ENCODE data around the gene CACNA1G. TPM values are rescaled to one million over a fixed set of nuclear protein-coding genes. Genes with fewer than 3 reads are reported as not detected.

CACNA1G gene
- total RNA-seq, 2 donors from 2014 or later = 0.07 to 0.19 TPM

DNA sequence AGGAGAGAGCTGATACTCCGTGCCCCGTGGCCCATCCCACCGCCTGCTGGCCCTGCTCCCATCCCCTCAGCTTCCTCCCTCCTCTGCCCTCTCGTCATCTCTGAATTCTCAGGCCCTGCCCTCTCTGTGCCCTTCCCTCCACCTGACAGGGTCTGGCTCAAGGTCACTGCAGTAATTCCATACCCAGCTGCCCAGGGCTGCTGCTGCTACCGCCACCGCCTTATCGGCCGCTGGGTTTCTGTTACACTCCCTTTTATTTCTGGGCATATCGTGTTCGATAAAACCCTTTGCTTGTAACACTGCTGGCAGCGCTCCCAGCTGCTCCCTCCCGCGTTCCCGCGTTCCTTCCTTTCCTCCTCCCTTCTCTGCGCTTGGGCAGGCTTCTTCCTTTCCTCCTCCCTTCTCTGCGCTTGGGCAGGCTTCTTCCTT, 26.8 kb upstream of the CACNA1G start:
- Histone ChIP-seq H3K9ac (ENCODE audit: low read depth in 2 of 2, low read length in 2 of 2) (peak overlapping the region; percentile 71 to 91), H3K27ac (peak overlapping the region; percentile 87), H3K4me3 (peak overlapping the region; percentile 44), H3K4me1 (no peaks in the 10 kb centered on the region), H3K27me3 (peaks cover 7% of the 10 kb centered on the region), H3K9me3 (no peaks in the 10 kb centered on the region), H3K36me3 (no peaks in the 10 kb centered on the region)
- TF ChIP-seq, protein P1, sequence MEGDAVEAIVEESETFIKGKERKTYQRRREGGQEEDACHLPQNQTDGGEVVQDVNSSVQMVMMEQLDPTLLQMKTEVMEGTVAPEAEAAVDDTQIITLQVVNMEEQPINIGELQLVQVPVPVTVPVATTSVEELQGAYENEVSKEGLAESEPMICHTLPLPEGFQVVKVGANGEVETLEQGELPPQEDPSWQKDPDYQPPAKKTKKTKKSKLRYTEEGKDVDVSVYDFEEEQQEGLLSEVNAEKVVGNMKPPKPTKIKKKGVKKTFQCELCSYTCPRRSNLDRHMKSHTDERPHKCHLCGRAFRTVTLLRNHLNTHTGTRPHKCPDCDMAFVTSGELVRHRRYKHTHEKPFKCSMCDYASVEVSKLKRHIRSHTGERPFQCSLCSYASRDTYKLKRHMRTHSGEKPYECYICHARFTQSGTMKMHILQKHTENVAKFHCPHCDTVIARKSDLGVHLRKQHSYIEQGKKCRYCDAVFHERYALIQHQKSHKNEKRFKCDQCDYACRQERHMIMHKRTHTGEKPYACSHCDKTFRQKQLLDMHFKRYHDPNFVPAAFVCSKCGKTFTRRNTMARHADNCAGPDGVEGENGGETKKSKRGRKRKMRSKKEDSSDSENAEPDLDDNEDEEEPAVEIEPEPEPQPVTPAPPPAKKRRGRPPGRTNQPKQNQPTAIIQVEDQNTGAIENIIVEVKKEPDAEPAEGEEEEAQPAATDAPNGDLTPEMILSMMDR (IDR thresholded peaks at IDR 0.05) = no peak
- intact Hi-C loops (cut with DNase I) = no loop called here
- peak; percentile 89 for DNase-seq

DNA sequence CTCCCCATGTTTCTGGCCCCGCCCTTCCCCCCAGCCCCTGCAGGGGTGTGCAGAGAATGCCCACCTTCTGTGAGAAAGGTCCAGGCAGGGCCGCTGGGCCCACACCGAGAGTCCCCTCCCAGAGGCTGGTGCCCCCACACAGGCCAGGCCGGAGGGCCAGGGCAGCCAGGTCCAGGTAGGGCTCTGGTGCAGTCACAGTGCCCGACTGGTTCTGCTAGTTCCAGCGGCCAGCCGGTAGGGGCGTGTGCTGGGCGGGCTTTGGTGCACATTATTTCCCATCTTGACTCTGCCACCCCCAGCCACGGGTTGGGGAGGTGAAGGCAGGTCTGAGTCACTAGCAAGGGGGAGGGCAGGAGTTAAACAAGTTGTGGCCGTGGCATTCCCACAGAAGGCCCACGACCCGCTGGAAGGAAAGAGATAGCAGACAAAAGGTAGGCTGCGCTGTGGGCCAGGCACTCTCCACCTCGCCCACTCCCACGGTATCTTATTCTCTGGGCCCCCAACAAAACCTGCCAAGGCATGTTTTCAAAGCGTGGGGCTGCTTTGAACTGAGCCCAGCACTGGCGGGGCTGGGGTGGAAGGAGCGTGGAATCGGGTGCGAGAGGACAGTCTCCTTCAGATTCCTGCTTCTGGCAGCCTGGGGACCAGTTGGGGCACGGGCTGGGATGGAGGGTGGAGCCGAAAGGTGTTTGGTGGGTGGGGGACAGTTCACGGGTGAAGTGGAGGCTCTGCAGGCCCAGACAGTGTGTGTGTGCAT, 26.1 kb upstream of the CACNA1G start:
- Histone ChIP-seq H3K36me3 (no peaks in the 10 kb centered on the region), H3K27ac (peak overlapping the region; percentile 87), H3K4me3 (peak overlapping the region; percentile 44), H3K9ac (ENCODE audit: low read depth in 2 of 2, low read length in 2 of 2) (peak overlapping the region; percentile 58 to 91), H3K27me3 (peaks cover 7% of the 10 kb centered on the region), H3K4me1 (peaks cover under 1% of the 10 kb centered on the region), H3K9me3 (no peaks in the 10 kb centered on the region)
- TF ChIP-seq, protein P1 (IDR thresholded peaks at IDR 0.05) = peak; percentile 47
- peak; percentile 87 for DNase-seq
- intact Hi-C loops (cut with DNase I) = no loop called here

DNA sequence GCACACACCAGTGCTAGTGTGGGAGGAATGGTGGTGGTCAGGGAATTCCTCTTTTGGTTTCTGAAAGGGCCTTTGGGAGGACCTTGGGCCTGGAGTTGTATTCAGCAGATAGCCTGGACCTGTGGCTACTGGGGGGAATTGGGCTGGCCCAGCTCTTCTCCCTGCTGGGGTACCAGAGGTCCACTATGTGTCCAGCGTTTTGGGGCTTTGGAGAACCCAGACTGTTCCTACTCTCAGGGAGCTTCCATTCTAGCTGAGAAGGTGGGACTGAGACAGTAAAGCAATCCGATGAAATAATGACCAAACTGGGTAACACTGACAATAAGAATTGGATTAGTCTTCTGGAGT, 25.6 kb upstream of the CACNA1G start:
- intact Hi-C loops (cut with DNase I) = loop anchor here (5.0 kb wide), 1 partner anchor 53 kb away; no protein-coding TSS in a partner anchor
- H3K9me3 ChIP-seq = no peaks in the 10 kb centered on the region
- H3K9ac ChIP-seq (ENCODE audit: low read depth in 2 of 2, low read length in 2 of 2) = peak overlapping the region; percentile 19 to 91
- TF ChIP-seq, protein P1 (IDR thresholded peaks at IDR 0.05) = no peak
- peak overlapping the region; percentile 87 for H3K27ac ChIP-seq
- H3K4me1 ChIP-seq = peaks cover 6% of the 10 kb centered on the region
- no peaks in the 10 kb centered on the region for H3K36me3 ChIP-seq
- peak overlapping the region; percentile 9 for H3K4me3 ChIP-seq
- peaks cover 7% of the 10 kb centered on the region for H3K27me3 ChIP-seq
- DNase-seq = no peak

DNA sequence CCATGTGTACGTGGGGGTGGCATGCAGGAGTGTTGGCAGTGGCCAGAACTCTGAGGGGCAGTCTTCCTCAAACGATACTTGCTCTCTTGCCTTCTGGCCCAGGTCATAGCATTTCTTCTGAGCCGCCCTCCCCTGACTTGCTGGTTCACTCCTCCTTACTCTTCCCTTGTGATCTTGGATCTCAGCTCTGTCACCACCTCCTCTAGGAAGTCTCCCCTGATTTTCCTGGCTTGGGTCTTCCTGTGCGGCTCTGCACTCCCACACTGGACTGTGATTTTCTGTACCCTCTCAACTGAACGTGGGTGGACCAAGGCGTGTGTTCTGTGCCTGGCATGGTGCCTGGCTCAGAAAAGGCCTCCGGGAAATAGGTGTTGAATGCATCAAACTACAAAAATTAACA, 25.1 kb upstream of the CACNA1G start:
- H3K9me3 ChIP-seq = no peaks in the 10 kb centered on the region
- no peaks in the 10 kb centered on the region for H3K36me3 ChIP-seq
- peaks cover 11% of the 10 kb centered on the region for H3K4me1 ChIP-seq
- H3K4me3 ChIP-seq = no peak overlapping the region
- H3K27me3 ChIP-seq = peaks cover 7% of the 10 kb centered on the region
- no peak for DNase-seq
- no peak overlapping the region for H3K27ac ChIP-seq
- H3K9ac ChIP-seq (ENCODE audit: low read depth in 2 of 2, low read length in 2 of 2) = peak overlapping the region in 1 of 2 donors; percentile 91
- TF ChIP-seq, protein P1 (IDR thresholded peaks at IDR 0.05) = no peak
- intact Hi-C loops (cut with DNase I) = loop anchor here (5.0 kb wide), 1 partner anchor 53 kb away; no protein-coding TSS in a partner anchor

DNA sequence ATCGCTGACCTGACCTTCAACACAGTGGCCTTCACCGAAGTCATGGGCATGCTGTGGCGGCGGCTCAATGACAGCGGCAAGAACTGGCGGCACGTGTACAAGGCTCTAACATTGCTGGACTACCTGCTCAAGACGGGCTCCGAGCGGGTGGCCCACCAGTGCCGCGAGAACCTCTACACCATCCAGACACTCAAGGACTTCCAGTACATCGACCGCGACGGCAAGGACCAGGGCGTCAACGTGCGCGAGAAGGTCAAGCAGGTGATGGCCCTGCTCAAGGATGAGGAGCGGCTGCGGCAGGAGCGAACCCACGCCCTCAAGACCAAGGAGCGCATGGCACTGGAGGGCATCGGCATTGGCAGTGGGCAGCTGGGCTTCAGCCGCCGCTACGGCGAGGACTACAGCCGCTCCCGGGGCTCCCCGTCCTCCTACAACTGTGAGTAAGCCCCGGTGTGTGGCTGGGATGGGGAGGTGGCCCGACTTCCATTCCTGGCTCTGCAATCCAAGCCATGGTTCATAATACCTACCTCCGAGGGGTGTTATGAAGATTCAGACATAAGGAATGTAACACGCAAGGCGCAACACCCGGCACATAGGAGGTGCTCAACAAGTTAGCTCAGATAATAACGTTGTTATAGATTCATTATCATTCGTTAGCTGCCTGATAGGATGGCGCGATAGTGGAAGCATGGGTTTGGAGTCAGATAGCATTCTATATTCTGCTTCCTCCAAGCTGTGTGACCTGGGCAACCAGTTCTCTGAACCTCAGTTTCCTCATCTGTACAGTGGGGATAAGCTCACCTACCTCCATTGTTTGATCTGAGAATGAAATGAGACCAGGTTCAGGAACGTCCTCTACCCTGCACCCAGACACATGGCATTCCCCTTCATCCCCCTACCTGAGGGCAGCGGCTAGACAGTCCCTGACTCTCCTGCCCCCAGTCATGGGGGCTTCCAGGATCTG, 23.6 kb upstream of the CACNA1G start:
- Histone ChIP-seq H3K4me3 (no peak overlapping the region), H3K4me1 (peaks cover 23% of the 10 kb centered on the region), H3K27me3 (no peaks in the 10 kb centered on the region), H3K36me3 (no peaks in the 10 kb centered on the region), H3K27ac (no peak overlapping the region), H3K9me3 (no peaks in the 10 kb centered on the region), H3K9ac (ENCODE audit: low read depth in 2 of 2, low read length in 2 of 2) (no peak overlapping the region)
- TF ChIP-seq, protein P1 (IDR thresholded peaks at IDR 0.05) = no peak
- no peak for DNase-seq
- intact Hi-C loops (cut with DNase I) = loop anchor here (5.0 kb wide), 1 partner anchor 55 kb away; no protein-coding TSS in a partner anchor

All from colonic mucosa (tissue), 4 donors.